Glomerular visceral epithelial cell (primary cell): Measurements from ENCODE around the gene SYCP2.

Source experiments
- DNase-seq: peaks from one replicate; pipeline ENCODE4 v3.0.0-alpha.2; 2016; ENCODE audit errors: extremely low spot score

Gene SYCP2

DNA sequence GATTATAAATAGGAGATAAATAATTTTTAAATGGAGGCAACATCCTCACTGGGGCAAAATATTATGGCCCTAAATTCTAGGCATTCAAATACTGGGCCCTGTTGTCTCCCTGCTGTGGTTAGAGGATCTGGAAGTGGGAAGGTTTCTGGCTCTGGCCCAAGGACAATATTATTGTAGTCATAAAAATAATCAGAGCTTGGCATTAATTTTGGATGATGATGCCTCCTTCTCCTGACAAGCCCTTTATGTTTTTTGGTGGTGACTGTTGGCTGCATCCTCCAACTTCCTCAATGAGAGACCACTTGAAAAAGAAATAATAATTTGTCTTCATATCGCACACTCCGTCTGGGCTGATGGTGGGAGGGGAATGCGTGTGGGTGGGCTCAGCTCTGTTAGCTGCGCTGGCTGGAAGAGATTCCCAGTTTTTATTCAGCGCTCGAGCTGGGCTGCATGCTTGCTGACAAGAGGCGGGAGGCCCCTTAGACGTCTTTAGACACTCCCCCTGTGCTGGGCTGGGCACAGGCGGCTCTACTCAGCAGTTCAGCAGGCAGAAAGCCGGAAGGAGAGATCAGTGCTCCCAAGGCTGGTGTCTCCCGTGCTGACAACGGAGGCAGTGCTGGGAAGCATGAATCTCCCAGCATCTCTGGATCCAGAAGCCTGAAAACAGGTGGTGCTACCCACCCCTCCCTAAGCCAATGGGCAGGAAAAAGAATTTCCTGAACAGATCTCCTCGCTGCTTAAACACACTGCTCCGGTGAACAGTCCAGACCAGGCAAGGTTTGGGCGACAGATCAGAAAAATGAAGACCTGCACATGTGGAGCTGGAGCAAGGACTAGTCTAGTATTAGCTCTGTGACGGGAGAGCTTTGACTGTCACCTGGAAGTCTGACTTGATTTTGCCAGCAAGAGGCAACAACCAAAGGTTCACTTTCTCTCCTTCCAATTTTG lies 97.7 kb downstream of the SYCP2 start:
- peak; percentile 58 for DNase-seq

DNA sequence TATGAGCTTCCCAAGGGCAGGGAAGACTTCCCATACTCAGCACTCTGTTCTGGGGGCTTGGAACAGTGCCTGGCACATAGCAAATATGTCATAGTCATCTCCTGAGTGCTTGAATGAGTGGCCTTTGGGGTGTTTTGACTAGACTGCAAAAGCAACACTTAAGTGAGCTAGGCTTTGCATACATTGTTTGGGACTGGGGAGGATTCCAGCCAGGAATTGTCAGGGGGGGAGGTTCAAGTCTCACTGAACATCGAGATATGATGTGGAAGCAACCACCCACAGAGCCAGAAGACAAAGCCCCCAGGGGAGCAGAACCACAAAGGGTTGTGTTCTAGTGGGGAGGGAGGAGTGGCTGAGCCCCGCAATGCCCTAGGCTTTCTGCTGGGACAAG lies 98.4 kb downstream of the SYCP2 start:
- DNase-seq = no peak

DNA sequence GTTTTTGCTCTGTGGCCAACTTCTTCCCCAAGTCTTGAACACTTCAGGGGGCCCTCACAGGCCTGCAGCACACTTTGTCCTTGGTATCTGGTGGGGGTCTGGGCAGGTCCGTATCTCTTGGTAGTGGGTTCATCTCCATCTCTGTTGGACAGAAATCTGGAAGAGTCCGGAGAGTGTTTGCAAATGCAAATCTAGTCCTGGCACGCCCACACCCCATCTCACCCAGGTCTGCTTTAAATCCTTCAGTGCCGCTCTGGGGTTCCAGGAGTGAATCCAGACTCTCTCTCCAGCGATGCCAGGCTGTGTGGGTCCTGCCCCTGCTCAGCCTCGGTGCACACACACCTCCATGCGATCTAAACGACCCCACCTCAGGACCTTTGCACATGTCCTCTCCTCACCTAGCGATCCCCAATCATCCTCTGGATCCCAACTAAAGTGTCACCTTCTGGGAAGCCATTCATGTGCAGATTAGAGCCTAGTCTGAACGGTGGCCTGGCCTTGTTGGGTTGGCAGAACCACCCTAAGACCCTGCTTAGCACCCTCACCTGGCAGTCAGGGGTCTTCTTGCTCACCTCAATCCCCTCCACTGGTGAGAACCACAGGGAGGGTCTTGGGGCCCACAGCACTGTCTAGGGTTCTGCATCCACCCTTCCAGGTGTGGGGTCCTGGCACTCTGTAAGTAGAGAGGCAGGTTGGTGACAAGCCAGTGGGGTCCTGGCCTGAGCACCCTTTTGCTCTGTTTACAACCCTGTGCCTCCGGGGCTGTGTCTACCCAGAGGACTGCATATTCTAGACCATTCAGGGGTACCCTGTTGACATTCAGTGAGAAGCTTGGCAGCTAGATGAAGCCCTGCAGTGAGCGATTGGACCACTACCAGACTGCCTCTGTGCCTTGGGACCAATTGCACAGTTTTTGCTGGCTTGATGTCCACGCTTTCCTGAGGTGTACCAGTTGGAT lies 100.8 kb downstream of the SYCP2 start:
- no peak for DNase-seq

DNA sequence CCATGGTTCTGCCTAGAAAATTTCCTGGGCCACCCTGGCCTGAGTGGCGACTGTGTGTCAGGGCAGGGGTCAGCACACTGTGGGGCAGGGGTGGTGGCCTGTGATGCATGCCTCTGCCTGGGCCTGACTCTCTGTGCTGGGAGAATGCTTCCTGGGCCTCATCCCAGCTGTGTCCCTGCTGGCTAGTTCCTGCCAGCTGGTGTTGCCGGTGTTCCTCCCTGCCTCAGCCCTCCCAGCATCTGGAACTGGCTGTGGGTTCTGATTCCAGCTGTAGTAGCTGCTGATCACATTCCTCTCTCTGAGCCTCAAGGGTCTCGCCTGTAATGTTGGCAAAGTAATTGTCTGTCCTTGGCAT lies 101.5 kb downstream of the SYCP2 start:
- no peak for DNase-seq

DNA sequence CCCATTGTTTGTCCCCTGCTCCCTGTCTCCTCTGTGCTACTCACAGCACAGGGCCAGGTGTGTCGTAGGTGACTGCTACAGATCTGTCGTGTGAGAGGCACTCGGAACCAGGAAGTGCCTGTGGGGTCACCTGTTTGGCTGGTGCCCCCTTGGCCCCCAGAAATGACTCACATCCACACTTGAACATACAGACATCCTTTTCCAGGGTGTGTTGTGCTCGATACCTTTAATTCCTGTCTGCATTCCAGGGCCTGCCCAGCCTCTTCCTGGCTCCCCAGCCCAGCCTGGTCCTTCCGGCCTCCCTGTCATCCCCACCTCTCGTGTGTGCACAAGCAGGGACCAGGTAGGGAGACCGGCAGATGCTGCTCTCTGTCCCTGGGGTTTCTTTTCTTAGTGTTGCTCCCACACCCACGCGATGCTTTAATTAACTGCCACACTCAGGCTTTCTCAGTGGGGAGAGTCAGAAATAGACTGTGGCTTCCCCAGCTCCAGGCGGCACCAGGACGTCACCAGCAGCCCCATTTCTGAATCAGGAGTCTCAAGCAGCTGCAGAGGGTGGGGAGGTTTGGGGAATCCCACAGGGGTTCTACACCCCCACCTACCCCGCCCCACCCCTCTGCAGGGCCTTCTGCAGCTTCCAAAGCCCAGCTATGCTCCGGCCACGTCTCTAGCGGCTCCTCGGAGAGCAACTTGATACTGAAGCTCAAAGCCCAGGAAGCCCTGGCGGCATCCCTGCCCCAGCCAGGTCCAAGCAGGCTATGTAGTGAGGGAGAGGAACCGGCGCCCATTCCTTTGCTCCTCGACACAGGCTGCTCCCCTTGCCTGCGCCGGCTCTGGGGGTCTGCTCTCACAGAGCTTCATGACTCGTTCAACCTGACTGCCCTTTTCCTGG lies 102.2 kb downstream of the SYCP2 start:
- DNase-seq = no peak

DNA sequence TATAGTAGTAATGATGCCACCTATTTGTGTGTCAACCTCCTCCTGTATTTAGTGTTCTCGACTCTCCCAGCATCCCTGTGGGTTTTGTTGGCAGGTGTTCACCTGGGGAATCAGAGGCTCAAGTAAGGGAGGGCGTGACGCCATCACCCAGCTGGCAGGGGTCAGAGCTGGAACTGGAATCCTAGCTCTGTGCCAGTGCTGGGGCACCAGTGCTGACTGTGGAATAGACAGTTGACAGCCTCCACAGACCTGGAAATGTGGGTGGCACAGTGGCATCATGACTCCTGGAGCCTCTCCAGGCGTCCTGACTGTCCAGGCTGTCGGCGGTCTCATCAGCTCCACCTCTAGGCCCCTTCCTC lies 102.8 kb downstream of the SYCP2 start:
- DNase-seq = no peak

DNA sequence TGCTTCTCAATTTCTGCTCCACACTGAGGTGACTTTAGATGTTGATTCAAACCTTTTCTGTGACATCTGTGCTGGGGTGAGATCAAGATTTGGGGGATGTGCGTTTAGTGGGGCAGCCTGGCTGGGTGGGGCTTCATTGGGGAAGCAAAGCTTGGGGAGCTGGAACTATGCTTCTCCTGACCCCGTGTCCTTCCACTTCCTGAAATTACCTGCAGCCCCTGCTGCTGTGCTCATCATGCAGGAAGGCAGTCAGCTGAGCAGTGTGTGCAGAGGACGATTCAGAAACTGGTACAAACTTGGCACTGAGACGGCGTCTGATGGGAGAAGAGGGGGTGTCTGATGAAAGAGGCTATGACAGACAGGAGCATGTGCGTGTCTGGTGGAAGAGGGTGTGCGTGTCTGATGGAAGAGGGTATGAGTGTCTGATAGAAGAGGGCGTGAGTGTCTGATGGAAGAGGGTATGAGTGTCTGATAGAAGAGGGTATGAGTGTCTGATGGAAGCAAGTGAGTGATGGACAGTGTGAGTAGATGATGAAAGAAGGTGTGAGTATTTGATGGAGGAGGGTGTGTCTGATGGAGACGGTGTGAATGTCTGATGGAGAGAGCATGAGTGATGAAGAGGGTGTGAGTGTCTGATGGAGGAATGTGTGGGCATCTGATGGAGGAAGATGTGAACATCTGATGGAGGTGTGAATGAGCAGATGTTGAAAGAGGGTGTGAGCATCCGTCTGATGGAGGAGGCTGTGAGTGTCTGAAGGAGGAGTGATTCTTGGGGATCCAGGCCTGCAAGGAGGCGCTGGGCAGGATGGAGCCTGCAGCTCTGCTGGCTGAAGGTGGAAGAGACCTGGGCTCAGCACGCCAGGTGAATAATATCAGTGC lies 103.4 kb downstream of the SYCP2 start:
- no peak for DNase-seq

DNA sequence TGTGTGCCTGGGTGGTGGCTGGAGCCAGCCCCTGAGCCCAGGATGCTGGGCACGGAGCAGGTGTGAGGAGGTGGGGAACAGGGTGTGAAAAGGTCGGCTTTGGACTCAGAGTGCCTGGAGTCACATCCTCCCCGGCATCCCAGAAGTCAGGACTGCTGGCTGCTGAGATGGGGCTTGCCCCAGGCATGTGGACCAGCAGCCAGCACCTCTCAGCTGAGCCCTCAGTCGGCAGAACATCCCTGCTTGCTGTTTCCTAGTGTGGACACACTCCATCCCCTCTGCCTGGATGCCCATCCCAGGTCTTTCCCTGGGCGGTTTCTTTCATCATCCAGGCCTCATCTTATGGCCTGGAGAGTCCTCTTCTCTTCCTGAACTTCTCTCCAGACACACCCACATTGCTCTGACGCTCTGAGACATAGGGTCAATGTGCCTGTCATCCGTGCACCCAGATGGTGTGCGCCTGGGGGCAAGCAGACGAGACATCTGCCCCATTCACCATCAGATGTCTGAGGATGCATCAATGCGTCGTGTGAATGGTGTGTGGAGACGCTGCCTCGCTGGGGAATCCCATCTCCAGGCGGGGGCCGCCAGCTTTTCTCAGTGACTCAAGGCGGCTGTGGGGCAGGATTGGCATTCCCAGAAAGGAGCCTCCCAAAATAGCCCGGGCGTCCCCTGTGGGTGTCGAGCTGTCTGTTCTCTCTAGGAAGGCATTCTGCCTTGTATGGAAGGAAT lies 104.2 kb downstream of the SYCP2 start:
- DNase-seq = no peak

DNA sequence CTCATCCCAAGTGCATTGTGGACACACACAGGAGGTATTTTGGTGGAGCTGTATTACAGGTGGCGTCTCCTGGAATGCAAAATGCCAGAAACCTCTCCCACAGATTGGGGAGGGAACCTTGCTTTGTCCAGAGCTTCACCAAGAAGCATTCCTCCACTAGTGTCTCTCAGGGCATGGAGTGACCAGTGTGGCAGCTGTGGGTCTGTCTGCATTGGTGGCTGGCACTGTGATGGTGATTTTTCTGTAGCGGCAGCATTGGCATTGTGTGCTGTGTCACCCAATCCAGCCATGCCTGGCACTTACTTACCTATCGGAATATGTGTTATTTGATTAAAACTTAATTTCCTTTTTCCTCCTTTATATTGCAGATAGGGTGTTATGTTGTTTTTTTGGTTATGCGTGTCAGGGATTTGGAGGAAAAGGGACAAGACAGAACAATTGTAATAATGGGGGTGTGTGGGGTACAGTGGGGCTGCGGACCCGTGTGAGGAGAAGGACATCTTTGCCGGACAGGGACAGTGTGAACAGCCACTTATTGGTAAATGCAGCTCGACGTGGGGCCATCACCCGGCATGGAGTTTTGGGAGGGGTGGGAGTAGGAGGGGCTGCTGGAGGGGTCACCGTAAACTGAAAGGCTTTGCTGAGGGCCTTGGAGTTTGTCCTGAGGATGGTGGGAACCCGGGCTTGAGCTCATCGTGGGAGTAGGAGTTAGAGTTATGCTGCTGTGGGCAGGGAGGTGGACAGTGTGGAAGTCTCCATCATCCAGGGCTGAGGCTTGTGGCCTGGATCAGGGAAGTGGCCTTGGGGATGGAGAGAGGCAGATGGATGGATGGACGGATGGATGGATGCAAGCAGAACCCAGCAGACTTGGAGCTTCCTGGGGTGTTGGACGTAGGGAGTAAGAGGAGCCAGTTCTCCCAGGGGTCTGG lies 105.0 kb downstream of the SYCP2 start:
- no peak for DNase-seq

DNA sequence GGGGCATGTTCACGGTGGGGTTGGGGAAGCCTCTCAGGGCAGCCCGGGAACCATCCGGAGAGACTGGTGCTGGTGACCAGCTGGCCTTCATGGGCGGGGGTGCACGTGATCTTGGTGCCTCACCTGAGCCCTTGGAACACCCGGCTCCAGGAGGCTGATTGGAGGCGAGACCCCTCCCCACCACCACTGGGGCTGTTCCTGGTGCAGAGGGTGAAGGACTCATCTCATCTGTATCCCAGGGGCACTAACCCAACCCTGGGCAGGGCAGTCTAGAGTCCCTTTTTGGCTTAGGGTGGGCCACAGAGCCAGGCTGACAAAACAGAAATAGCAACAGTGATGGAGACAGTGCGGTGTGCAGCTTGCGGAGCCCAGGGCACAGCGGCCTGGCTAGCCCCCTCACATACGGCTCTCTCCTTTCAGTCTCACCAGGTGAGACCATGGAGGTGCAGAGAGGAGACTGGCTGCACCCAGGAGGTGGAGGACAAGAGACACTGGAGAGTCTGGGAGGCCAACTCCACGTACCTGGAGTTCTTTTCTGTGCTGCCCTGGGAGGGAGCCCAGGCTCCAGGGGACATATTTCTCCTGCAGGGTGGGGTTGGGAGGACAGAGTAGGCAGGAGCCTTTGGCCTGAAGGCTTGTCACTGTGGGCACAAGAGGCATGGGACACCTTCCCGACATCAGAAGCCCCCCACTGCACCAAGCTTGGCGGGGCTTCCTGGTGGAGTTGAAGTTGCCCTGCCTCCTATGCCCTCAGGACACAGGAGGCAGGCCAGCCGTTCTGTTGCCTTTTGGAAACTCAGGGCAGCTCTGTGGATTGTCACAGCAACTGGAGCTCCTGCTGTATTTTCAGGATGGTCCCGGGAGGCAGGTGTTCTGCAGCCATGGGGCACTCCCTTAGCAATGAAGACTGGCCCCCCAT lies 106.0 kb downstream of the SYCP2 start:
- no peak for DNase-seq

DNA sequence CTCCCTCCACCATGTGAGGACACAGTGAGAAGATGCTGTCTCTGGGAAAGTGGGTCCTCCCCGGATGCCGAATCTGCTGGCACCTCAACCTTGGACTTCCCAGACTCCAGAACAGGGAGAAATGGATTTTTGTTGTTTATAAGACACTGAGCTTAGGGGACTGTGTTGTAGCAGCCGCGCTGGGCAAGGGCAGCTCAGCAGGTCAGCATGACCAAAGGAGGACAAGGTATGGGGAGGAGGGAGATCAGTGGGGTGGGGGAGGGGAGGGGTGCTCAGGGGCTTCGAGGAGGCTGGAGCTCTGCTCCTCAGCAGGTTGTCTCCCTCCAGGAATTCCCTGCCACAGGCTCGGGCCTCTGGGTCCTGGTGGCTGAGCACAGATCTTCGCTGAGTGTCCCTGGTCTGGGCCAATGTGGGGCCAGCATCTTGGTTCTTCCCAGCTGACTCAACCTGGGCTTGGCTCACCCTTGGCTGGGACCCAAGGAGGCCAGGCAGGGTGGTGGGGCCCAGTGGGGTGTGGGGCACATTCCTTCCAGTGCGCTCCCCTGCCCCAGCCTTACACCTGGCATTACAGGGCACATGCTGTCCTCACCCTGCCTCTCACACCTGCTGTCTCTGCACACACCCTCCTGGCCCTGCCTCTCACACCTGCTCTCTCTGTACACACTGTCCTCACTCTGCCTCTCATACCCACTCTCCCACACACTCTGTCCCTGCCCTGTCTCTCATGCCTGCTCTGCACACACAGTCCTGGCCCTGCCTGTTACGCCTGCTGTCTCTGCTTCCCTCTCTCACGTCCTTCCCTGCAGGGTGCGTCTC lies 107.3 kb downstream of the SYCP2 start:
- DNase-seq = peak; percentile 24

DNA sequence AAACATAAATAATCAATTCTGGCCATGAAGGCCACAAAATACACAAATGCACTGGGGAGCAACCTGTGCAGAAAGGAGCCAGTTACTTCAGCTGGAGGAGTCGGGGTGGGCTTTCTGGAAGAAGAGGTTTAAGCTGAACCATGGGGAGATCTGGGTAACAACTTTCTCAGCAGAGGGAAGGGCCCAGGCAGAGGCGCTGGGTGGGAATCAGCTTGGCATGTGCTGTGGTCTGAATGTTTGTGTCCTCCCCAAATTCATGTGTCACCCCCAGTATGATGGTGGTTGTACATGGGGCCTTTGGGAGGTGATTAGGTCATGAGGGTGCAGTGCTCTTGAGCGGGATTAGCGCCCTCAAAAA lies 107.9 kb downstream of the SYCP2 start:
- no peak for DNase-seq

DNA sequence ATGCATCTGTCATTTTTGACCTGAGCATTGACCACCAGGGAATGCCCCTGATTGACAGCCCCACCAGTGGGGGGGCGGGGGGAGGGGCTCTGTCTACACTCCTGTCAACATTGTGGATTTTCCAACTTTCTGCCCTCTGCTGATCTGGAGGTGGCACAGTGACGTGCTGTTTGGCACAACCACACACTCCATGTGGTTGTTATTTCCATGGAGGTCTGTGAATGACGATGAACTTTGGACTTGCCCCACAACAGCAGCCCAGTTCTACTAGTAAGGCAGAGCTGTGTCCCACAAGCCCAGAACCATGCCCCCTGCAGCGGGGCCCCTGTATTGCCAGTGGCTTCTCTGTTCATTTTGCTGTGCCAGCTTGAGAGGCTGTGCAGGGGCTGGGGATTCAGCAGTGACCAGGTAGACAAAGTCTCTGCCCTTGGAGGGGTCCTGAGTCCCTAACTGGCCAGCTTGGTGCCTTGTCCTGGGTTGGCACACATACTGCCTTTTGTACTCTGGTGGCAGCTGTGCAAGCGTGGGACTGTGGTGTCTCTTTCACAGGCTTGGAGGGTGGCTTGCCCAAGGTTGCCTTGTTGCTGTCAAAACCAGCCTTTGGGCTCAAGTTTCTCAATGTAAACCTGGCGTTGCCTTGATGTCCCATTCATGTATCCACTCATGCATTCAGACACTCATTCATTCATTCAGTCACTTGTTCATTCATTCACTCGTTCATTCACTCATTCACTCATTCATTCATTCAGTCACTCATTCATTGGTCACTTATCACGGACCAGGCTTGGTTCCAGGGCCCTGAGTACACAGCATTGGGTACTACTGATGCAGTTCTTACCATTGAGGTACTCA lies 108.5 kb downstream of the SYCP2 start:
- no peak for DNase-seq

DNA sequence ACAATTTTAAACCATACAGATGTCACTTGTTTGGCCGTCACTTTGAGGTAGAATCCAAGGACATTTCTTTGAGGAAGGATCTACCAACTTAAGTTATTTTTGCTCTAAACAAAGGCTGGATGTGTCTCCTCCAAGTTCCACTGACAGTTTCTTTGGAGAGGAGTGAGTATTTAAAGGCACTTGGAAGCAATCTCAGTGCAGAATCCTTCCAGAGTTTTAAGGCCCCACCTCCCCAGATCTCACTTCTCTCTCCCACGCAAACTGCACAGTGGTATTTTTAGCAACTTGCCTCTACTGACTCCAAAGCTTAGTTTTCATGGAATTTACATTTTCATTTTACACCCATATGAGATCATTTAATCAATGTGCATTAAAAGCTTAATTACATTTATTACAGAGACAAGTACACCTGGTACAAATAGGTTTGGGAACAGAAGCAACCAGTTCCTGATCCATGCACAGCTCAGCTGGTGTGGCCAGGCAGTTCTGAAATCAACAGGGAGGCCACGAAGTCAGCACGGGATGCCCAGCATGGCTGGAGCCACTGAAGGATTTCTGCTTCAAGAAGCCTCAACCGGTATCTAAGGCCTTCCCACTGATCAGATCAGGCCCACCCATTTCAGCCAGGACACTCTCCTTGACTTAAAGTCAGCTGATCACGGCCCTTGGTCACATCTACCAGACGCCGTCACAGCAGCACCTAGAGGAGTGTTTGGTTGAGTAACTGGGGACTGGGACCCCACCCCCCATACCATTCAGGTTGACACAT lies 109.8 kb downstream of the SYCP2 start:
- DNase-seq = no peak

DNA sequence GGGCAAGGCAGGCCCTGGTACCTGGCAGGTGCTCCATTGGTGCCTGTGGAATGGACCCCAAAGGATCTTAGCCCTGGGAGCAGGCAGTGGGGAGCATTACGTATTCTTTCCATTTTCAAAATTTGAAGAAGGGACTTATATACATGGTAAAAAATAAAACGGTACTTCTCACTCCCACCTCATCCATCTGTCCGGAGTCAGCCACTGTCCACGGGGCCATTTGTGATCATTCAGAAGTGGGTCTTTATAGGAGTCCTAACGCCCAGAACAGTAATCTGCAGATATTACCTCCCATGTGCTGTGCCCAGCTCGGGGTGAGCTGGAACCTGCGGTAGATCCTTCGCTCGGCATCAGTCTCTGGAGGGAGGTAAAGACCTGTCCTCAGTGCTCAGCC lies 110.4 kb downstream of the SYCP2 start:
- no peak for DNase-seq
